Measurements from ENCODE around the gene LRRFIP1.

Gene LRRFIP1

DNA sequence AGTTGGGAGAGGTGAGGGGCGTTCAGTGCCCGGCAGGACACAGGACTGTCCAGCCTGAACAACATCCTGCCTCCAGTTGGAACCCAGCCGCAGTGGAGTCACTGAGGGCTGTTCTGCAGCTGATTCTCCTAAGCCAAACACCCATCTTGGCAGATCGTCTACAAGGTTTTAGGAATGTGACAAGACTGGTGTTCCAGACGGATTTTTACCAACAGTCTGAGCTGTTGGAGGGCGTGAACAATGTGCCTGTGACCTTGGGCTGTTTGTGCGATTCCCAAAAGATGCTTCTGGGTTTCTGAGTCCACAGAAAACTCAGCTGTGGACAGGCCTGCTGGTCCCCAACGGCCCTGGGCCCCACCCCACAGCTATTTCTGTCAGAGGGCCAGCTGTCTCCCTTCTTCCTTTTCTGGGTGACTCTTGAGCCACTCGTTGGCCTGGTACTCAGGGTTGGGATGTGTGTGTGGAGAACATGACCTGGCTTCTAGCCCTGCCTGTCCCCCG is 5.7 kb downstream of the LRRFIP1 start:
- Histone ChIP-seq H3K27me3 (ENCODE audit: low read depth) (peaks cover 3% of the 10 kb centered on the region), H3K4me1 (no peaks in the 10 kb centered on the region; the same call in 1 of the 2 replicates), H3K36me3 (replicated peaks) (no peaks in the 10 kb centered on the region), H3K9me3 (no peaks in the 10 kb centered on the region), H3K4me3 (no peak overlapping the region)
- in situ Hi-C loops (cut with MboI; ENCODE audit: low sequenced_read_pairs), result no loop called here
- no peak for DNase-seq (ENCODE audit: low spot score in 2 of 2)

DNA sequence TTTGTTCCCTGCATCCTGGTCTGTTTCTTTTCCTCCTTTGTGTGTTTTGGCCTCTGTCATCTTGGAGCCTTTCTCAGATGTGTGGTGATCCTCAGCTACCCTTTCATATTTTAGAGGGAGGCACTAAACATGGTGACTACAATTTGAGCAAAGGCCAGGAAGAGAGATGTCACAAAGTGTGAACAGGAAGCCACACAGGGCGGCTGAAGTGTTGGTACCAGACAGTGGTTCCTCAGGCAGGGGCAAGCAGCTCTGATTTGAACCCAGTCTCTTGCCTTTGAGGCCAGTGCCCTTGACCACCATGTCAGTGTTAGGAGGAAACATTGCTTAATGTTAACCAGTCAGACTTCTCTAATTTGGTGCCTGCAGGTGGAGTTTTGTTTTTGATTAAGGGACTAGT is 9.2 kb downstream of the LRRFIP1 start:
- no peak for DNase-seq (ENCODE audit: low spot score in 2 of 2)
- H3K4me1 ChIP-seq, result no peaks in the 10 kb centered on the region
- H3K9me3 ChIP-seq, result no peaks in the 10 kb centered on the region
- in situ Hi-C loops (cut with MboI; ENCODE audit: low sequenced_read_pairs), result no loop called here
- no peaks in the 10 kb centered on the region for H3K27me3 ChIP-seq (ENCODE audit: low read depth)
- H3K36me3 ChIP-seq (replicated peaks), result no peaks in the 10 kb centered on the region
- H3K4me3 ChIP-seq, result no peak overlapping the region

DNA sequence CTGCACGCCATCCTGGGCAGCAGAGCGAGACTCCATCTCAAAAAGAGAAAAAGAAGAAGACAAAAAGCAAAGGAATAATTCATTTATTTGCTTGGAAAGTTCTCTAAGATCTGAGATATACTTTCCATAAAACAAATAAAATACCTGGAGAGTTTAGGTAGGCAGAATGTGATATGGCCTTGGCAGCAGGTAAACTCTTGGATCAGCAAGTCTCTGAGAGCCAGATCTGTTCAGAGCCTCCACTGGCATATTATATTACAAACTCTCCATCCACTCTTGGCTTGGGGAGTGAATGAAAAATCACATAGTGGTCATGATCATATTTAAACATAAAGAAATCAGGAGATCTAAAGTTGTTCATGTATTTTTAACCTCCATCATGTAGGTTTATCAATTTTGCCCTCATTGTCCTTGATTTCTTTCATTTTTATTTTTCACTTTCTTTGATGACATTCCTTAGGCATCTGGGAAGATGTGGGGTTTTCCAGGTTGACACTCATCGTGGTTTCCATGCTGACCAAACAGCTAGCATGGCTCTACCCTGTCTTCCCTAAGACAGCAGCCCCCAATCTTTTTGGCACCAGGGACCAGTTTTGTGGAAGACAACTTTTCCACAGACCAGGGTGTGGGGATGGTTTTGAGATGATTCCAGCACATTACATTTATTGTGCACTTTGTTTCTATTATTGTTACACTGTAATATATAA is 10.2 kb downstream of the LRRFIP1 start:
- no peak for DNase-seq (ENCODE audit: low spot score in 2 of 2)
- H3K27me3 ChIP-seq (ENCODE audit: low read depth), result no peaks in the 10 kb centered on the region
- no peaks in the 10 kb centered on the region for H3K9me3 ChIP-seq
- no peaks in the 10 kb centered on the region for H3K36me3 ChIP-seq (replicated peaks)
- H3K4me3 ChIP-seq, result no peak overlapping the region
- no peaks in the 10 kb centered on the region for H3K4me1 ChIP-seq
- in situ Hi-C loops (cut with MboI; ENCODE audit: low sequenced_read_pairs), result no loop called here

DNA sequence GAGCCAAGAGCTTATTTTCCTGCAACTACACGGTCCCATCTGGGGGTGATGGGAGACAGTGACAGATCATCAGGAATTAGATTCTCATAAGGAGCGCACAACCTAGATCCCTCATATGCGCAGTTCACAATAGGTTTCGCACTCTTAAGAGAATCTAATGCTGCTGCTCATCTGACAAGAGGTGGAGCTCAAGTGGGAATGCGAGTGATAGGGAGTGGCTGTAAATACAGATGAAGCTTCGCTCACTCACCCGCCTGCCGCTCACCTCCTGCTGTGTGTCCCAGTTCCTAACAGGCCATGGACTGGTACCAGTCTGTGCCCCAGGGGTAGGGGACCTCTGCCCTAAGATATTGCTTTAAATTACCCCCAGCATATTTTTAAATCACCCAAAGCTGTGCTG is 10.8 kb downstream of the LRRFIP1 start:
- in situ Hi-C loops (cut with MboI; ENCODE audit: low sequenced_read_pairs), result no loop called here
- H3K4me3 ChIP-seq, result no peak overlapping the region
- no peaks in the 10 kb centered on the region for H3K9me3 ChIP-seq
- no peaks in the 10 kb centered on the region for H3K27me3 ChIP-seq (ENCODE audit: low read depth)
- H3K36me3 ChIP-seq (replicated peaks), result no peaks in the 10 kb centered on the region
- no peak for DNase-seq (ENCODE audit: low spot score in 2 of 2)
- no peaks in the 10 kb centered on the region for H3K4me1 ChIP-seq

DNA sequence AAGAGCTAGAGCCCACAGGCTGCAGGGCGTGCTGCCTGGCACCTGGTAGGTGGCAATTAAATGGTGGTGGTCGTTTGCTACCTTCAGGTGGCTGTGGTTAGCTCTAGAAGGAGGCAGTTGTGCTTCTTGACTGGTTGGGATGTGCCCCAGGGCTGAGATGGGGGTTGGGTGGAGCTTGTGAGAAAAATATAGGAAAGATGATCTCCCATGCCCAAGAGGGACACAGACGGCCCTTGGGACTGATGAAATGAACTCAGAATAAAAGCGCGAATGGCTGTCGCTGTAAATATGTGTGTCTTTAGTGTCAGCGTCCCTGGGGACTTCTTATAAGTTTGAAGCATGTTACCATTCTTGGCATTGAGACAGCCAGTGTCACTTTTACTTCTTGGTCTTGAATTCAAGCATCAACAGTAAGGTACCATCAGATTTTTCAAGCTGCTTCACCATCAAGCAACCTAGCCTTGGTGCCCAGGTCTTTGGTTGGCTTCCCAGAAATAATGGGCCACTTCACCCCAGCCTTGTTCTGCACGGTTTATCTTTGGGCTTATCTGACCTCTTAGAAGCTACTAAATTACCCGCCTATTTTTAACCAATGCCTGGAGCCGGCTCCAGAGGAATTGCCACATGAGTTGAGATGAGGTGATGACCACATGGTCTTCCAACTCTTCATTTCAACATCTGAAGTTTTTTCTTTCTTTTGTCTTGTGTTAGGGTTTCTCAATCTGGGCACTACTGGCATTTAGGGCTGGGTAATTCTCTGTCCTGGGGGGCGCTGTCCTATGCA is 11.9 kb downstream of the LRRFIP1 start:
- Histone ChIP-seq H3K4me1 (no peaks in the 10 kb centered on the region), H3K4me3 (no peak overlapping the region), H3K36me3 (replicated peaks) (no peaks in the 10 kb centered on the region), H3K27me3 (ENCODE audit: low read depth) (no peaks in the 10 kb centered on the region), H3K9me3 (no peaks in the 10 kb centered on the region)
- in situ Hi-C loops (cut with MboI; ENCODE audit: low sequenced_read_pairs), result no loop called here
- no peak for DNase-seq (ENCODE audit: low spot score in 2 of 2)

DNA sequence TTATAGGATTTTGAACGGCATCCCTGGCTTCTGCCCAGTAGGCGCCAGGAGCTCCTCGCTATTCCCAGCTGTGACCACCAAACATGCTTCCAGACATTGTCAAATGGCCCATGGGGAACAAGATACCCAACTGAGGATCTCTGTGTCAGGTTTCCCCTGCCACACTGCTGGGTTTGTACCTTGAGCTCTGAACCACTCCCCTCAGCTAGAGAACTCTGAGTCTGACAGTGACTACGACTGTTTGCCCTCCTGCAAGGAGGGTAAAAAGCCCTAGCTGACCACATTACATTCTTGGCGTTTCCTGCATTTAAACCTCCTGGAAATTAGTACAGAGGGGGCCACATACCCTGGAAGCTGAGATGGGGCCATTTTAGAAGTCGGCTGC is 12.4 kb downstream of the LRRFIP1 start:
- DNase-seq (ENCODE audit: low spot score in 2 of 2), result no peak
- Histone ChIP-seq H3K9me3 (no peaks in the 10 kb centered on the region), H3K36me3 (replicated peaks) (no peaks in the 10 kb centered on the region), H3K4me1 (no peaks in the 10 kb centered on the region), H3K4me3 (no peak overlapping the region), H3K27me3 (ENCODE audit: low read depth) (no peaks in the 10 kb centered on the region)
- in situ Hi-C loops (cut with MboI; ENCODE audit: low sequenced_read_pairs), result no loop called here

DNA sequence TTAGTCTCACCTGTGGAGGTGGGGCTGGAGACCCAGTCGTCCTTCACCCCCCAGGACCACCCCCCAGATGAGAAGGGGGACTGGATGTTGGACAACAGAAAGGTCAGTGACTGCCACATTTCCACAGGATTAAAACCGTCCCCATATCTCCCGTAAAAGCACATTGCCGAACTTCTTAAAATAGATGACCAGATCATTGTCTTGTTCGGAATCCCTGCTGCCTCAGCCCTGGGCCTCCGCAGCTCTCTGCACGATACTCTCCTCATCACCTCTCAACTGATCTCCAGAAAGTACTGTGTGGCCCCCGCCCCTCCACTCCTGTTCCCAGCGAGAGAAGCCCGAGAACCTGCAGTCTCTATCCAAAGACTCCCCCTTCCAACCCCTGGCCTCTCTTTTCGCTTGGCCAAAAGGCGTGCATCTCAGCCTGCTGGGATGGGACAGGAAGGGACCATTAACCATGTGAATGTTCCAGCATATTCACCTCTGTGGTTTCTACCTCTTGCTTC is 13.2 kb downstream of the LRRFIP1 start:
- H3K9me3 ChIP-seq, result no peaks in the 10 kb centered on the region
- no peaks in the 10 kb centered on the region for H3K4me1 ChIP-seq
- no peaks in the 10 kb centered on the region for H3K36me3 ChIP-seq (replicated peaks)
- no peaks in the 10 kb centered on the region for H3K27me3 ChIP-seq (ENCODE audit: low read depth)
- H3K4me3 ChIP-seq, result no peak overlapping the region
- in situ Hi-C loops (cut with MboI; ENCODE audit: low sequenced_read_pairs), result no loop called here
- no peak for DNase-seq (ENCODE audit: low spot score in 2 of 2)

DNA sequence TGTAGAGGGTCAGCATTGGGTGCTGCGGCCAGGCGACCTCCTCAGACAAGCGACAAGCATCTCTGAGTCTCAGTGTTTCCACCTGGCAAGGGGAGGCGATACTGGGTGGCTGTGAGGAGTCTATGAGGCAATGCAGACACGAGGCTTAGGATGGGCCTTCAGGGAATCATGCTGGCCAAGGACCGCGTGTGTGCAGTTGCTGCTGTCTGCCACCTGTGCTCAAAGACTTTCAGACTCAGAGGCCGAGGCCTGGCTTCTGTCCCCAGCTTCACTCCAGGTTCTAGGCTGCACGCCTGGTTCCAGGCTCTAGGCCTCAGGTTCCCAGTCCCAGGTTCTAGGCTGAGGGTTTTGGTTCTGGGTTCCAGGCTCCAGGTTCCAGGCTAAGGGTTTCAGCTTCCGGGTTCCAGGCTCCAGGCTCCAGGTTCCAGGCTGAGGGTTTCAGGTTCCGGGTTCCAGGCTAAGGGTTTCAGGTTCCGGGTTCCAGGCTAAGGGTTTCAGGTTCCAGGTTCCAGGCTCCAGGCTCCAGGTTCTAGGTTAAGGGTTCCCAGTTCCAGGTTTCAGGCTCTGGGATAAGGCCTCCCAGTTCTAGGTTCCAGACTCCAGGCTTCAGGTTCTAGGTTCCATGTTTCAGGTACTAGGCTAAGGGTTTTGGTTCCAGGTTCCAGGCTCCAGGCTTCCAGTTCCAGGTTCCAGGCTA is 14.8 kb downstream of the LRRFIP1 start:
- in situ Hi-C loops (cut with MboI; ENCODE audit: low sequenced_read_pairs), result no loop called here
- no peak overlapping the region for H3K4me3 ChIP-seq
- DNase-seq (ENCODE audit: low spot score in 2 of 2), result no peak
- no peaks in the 10 kb centered on the region for H3K36me3 ChIP-seq (replicated peaks)
- H3K27me3 ChIP-seq (ENCODE audit: low read depth), result no peaks in the 10 kb centered on the region
- no peaks in the 10 kb centered on the region for H3K9me3 ChIP-seq
- no peaks in the 10 kb centered on the region for H3K4me1 ChIP-seq

DNA sequence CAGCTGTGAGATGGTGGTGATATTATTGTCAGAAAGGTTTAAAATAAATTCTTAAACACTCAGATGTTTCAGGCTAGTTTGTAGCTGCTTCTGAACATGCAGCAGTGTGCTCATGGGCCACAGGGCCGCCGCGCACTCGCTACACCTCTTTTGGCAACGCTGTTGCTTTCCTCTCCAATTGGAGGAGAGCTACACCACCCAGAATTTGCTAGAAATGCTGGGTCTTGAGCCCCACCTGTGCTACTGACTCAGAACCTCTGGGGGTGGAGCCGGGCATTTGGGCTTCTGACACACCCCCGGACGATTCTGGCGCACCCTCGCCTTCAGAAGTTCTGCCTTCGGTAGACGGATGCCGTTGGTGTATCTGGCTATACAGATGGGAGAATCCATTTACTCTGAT is 15.7 kb downstream of the LRRFIP1 start:
- no peaks in the 10 kb centered on the region for H3K36me3 ChIP-seq (replicated peaks)
- no peaks in the 10 kb centered on the region for H3K4me1 ChIP-seq
- H3K4me3 ChIP-seq, result no peak overlapping the region
- in situ Hi-C loops (cut with MboI; ENCODE audit: low sequenced_read_pairs), result no loop called here
- no peak for DNase-seq (ENCODE audit: low spot score in 2 of 2)
- no peaks in the 10 kb centered on the region for H3K9me3 ChIP-seq
- H3K27me3 ChIP-seq (ENCODE audit: low read depth), result no peaks in the 10 kb centered on the region

DNA sequence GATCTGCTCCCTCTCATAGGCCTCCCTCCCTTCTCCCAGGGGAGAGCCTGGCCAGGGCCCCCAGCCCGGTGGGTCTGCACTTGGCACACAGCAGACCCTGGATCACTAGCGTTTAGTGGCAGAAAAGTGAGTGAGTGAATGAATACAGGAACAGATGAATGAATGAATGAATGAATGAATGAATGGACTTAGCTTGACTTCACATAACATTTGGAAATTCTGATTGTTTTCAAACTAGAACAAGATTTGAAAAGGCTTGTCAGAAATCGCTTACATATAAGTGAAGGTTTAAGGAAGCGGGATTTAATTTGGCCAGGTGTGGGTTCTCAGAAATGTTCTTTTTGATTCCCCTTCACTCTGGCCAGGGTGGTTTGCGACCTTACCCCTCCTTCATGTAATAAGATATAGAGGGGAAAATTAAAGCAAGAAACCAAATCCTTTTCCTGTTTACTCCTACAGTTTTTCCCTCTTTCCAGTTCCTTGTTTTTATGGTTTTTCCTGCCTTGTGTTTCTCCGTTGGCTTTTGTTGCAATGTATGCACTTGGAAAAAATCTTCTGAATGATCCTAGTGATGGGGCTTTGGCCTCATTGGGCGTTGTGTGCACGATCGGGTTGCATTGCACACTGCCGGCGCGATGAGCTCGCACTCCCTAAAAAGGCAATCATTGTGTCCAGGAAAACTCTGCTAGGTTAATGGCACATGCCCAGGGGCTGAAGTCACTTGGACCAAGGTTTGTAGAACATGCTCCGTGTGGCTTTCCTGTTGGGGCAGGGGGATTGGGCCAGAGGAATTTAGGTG is 16.4 kb downstream of the LRRFIP1 start:
- in situ Hi-C loops (cut with MboI; ENCODE audit: low sequenced_read_pairs), result no loop called here
- H3K36me3 ChIP-seq (replicated peaks), result no peaks in the 10 kb centered on the region
- no peaks in the 10 kb centered on the region for H3K9me3 ChIP-seq

DNA sequence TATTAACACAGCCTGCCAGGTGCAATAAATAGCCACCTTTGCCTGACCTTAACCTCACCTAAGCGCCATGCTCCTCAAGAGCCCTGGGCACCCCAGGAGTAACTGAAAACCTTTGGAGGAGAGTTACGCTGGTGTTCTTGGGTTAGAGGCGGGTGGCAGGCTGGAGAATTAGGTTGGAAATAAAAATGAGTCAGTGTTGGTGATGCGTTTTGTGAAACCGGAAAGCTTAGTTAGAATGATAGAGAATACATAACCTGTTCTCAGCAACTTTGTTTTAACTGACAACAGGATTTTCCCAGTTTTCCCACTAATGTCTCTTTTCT is 17.0 kb downstream of the LRRFIP1 start:
- H3K9me3 ChIP-seq, result no peaks in the 10 kb centered on the region
- H3K4me3 ChIP-seq, result no peak overlapping the region
- DNase-seq (ENCODE audit: low spot score in 2 of 2), result no peak
- in situ Hi-C loops (cut with MboI; ENCODE audit: low sequenced_read_pairs), result no loop called here
- H3K27me3 ChIP-seq (ENCODE audit: low read depth), result no peaks in the 10 kb centered on the region
- no peaks in the 10 kb centered on the region for H3K4me1 ChIP-seq
- H3K36me3 ChIP-seq (replicated peaks), result no peaks in the 10 kb centered on the region

More for the DNA sequence above, 16.4 kb downstream of the LRRFIP1 start:
- DNase-seq (ENCODE audit: low spot score in 2 of 2), result no peak
- no peaks in the 10 kb centered on the region for H3K4me1 ChIP-seq
- H3K4me3 ChIP-seq, result no peak overlapping the region
- H3K27me3 ChIP-seq (ENCODE audit: low read depth), result no peaks in the 10 kb centered on the region

DNA sequence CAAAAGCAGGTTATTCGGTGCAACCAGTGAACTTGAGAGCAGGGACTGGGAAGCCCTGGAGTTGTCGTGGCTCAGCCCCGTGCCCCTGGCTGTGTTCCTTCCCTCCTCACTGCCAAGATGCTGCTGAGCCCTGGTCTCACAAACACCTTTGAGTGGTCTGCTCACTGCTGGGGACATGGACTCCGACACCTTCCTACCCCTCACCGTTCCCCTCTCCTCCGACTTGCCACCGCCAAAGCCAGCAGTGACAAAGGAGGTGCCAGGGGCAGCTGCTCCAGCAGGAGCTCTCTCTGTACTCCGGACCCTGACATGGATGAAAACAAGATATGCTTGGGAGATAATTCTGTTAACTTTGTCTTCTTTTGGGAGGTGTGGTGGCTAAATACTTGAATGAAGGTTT is 17.9 kb downstream of the LRRFIP1 start:
- Histone ChIP-seq H3K27me3 (ENCODE audit: low read depth) (no peaks in the 10 kb centered on the region), H3K36me3 (replicated peaks) (no peaks in the 10 kb centered on the region)

DNA sequence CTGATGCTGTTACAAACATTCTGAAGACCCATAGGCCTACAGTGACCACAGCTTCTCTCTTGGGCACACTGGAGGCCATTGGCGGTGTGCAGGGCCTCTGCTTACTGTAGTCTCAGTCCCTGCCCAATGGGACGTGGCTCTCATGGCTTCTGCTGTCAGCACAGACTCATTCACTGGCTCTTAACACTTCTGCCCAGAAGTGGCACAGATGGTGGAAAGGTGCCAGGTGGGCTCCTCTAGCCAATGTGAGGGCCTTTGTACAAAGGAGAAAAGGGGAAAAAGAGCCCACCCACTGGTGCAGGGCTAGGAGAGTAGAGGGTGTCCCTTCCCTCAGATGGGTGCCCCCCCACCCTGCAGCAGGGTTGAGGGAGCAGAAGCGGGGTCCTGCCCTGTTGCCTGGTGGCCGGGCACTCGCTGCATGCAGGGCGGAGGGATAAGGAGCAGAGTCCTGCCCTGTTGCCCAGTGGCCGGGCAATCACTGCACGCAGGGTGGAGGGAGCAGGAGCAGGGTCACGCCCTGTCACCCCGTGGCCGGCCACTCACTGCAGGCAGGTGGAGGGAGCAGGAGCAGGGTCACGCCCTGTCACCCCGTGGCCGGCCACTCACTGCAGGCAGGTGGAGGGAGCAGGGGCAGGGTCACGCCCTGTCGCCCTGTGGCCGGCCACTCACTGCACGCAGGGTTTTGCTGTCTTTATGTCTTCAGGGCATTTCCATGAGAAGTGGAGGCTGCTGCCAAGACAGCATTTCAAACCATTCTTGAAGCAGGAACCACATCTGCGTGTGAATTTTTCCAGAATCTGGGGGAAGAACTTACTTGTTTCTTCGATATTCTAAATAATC is 20.0 kb downstream of the LRRFIP1 start:
- in situ Hi-C loops (cut with MboI; ENCODE audit: low sequenced_read_pairs), result no loop called here
- no peaks in the 10 kb centered on the region for H3K4me1 ChIP-seq
- no peaks in the 10 kb centered on the region for H3K27me3 ChIP-seq (ENCODE audit: low read depth)
- no peaks in the 10 kb centered on the region for H3K9me3 ChIP-seq
- H3K4me3 ChIP-seq, result no peak overlapping the region
- DNase-seq (ENCODE audit: low spot score in 2 of 2), result no peak
- H3K36me3 ChIP-seq (replicated peaks), result no peaks in the 10 kb centered on the region

More for the DNA sequence above, 17.9 kb downstream of the LRRFIP1 start:
- Histone ChIP-seq H3K9me3 (no peaks in the 10 kb centered on the region), H3K4me1 (no peaks in the 10 kb centered on the region), H3K4me3 (no peak overlapping the region)
- in situ Hi-C loops (cut with MboI; ENCODE audit: low sequenced_read_pairs), result no loop called here
- no peak for DNase-seq (ENCODE audit: low spot score in 2 of 2)

Measured in HAP-1 (cell line).